Kidney (tissue), 14 donors: ENCODE measurements around the gene FMO2. TPM values are rescaled to one million over a fixed set of nuclear protein-coding genes. Genes with fewer than 3 reads are reported as not detected.

ENCODE experiments used
- DNase-seq, 5 donors: peaks; one replicate each; pipeline ENCODE4 v3.0.0-alpha.2; 2013 to 2020
- FAIRE-seq: peaks from 2 replicates; lab custom pipeline; 2012; peaks lifted over from hg19 to GRCh38; lab: Jason Lieb, UNC
- H3K27ac ChIP-seq, 2 donors: one replicate each; pipeline ENCODE4 v1.7.0; 2013; ENCODE audit warnings: low read depth in 2 of 2, low read length in 2 of 2, inconsistent platforms in 1 of 2
- H3K27me3 ChIP-seq: one replicate; pipeline ENCODE4 v1.7.1; 2013; ENCODE audit warnings: low read length, inconsistent platforms; ENCODE audit not compliant: control insufficient read depth, insufficient read depth
- H3K36me3 ChIP-seq, 3 donors: one replicate each; pipeline versions ENCODE4 v1.7.0 to v1.7.1; 2013; ENCODE audit warnings: low read length in 3 of 3, control low read depth in 1 of 3, inconsistent platforms in 1 of 3; ENCODE audit not compliant: insufficient read depth in 3 of 3, control insufficient read depth in 2 of 3
- H3K4me1 ChIP-seq, 3 donors: one replicate each; pipeline versions ENCODE4 v1.7.0 to v1.7.1; 2013; ENCODE audit warnings: low read length in 3 of 3, inconsistent platforms in 1 of 3, low read depth in 1 of 3; ENCODE audit not compliant: control insufficient read depth in 2 of 3, insufficient read depth in 2 of 3
- H3K4me3 ChIP-seq, 3 donors: one replicate each; pipeline versions ENCODE4 v1.7.0 to v1.8.1; 2013; ENCODE audit warnings: low read length in 3 of 3, control low read depth in 1 of 3, inconsistent platforms in 1 of 3
- H3K9ac ChIP-seq, 3 donors: one replicate each; pipeline versions ENCODE4 v1.7.0 to v1.7.1; 2013; ENCODE audit warnings: low read length in 3 of 3, control low read depth in 1 of 3, inconsistent platforms in 1 of 3
- H3K9me3 ChIP-seq, 3 donors: one replicate each; pipeline versions ENCODE4 v1.7.0 to v1.7.1; 2013; ENCODE audit warnings: low read length in 3 of 3, control low read depth in 1 of 3, inconsistent platforms in 1 of 3; ENCODE audit not compliant: control insufficient read depth in 2 of 3, insufficient read depth in 1 of 3
- CTCF ChIP-seq: IDR thresholded peaks from 3 replicates; pipeline ENCODE4 v1.5.1; 2012; ENCODE audit warnings: mild to moderate bottlenecking, moderate library complexity, borderline replicate concordance; ENCODE audit not compliant: insufficient read depth; ENCODE audit errors: extremely low read depth
- intact Hi-C: fragments of 100-400 bp; cut with DNase I; formaldehyde crosslinking; loops from one replicate; pipeline ENCODE4 v1.11.1; 2022
- polyA plus RNA-seq: library from polyadenylated mRNA; stranded (reverse); fragments of 350-450 nt; fragmentation: Illumina TruSeq; extraction: RNeasy Lipid Tissue Mini Kit (QIAGEN cat#74804); gene quantifications from one replicate; pipeline ENCODE4 v1.2.3, GENCODE V29; 2014; ENCODE audit warnings: low read depth, low replicate concordance; ENCODE audit not compliant: insufficient read depth
- total RNA-seq: library from RNA; stranded (reverse); fragmentation: NEBNext Ultra II Directional; extraction: Animal tissue kit (Norgen Biotek cat#: 25700); gene quantifications from one replicate; pipeline ENCODE4 v1.2.1, GENCODE V29; 2021
- donor health status: control.
- donor health status: control.
- donor health status: control.
- donor health status: control.
- donor health status: control.
- donor health status: DM: yes; HTN: yes; CAD: no.
- donor health status: Normal renal cell carcinoma (clear cell type).

Gene FMO2
- total and polyA plus RNA-seq, 2 donors from 2014 or later: 3.9 to 22.3 TPM

DNA sequence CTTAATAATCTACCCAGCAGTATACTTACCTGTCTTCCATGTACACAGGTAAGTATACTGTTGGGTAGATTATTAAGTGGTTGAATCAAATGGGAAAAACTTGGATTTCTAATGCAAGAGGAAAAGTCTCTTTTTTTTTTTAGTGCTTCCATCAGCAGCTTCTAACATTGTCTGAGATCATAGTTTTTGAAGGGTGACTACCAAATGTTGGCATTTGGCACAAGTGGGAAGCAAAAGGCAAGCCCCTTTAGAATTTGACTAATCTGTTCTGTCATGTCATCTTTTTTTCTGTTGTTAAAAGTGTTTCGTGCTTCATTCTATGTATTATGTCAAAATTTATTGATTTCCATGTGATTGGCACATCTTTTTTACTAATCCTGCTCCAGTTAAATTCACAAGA is 63.7 kb downstream of the FMO2 start:
- H3K27ac ChIP-seq: peak overlapping the region; percentile 30 to 62
- intact Hi-C loops: no loop called here

DNA sequence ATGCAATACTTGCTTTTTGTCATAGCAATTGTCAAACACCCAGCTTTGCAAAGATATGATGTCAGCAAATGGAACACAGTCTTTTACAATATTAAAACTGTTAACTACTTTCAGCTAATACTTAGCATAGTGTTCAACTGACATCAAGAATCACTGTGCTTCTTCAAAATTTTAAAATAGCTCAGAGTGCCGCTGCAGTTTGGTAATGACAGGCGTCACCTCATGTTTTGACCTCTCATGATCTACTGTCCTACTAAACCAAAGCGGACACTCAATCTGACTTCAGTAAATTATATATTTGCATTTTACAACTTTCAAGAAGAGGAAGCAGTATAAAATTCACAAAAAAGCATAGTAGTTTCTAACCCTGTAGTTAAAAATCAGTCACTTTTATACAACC is 65.2 kb downstream of the FMO2 start:
- Histone ChIP-seq H3K36me3 (no peaks in the 10 kb centered on the region), H3K4me3 (peak overlapping the region; percentile 42 to 71 (median 44)), H3K9me3 (no peaks in the 10 kb centered on the region), H3K27me3 (no peaks in the 10 kb centered on the region), H3K27ac (no peak overlapping the region), H3K4me1 (peaks cover 0 to 4% (median 0%) of the 10 kb centered on the region in 3 donors), H3K9ac (no peak overlapping the region)
- TF ChIP-seq CTCF: no peak
- no peak for FAIRE-seq
- DNase-seq: no peak
- intact Hi-C loops: no loop called here

More for the DNA sequence above, 63.7 kb downstream of the FMO2 start:
- H3K9ac ChIP-seq: peak overlapping the region in 2 of 3 donors; percentile 2 to 66
- H3K4me3 ChIP-seq: peak overlapping the region; percentile 60 to 71 (median 69)
- FAIRE-seq: no peak
- H3K4me1 ChIP-seq: peaks cover 0 to 4% (median 0%) of the 10 kb centered on the region in 3 donors
- no peaks in the 10 kb centered on the region for H3K9me3 ChIP-seq
- no peak for TF ChIP-seq CTCF
- DNase-seq: no peak
- H3K36me3 ChIP-seq: no peaks in the 10 kb centered on the region
- no peaks in the 10 kb centered on the region for H3K27me3 ChIP-seq

- H3K36me3 ChIP-seq: no peaks in the 10 kb centered on the region
- FAIRE-seq (no peak), DNase-seq (peak; percentile 53 to 72 (median 64))
- intact Hi-C loops: no loop called here
- H3K9me3 ChIP-seq: no peaks in the 10 kb centered on the region
- H3K27ac ChIP-seq: peak overlapping the region; percentile 65 to 66
- peak; percentile 32 for TF ChIP-seq CTCF
- peak overlapping the region; percentile 57 to 83 (median 59) for H3K4me3 ChIP-seq
- no peaks in the 10 kb centered on the region for H3K27me3 ChIP-seq
- H3K4me1 ChIP-seq: peaks cover 0 to 4% (median 0%) of the 10 kb centered on the region in 3 donors
- H3K9ac ChIP-seq: peak overlapping the region; percentile 17 to 66 (median 19)
These were observed 66.2 kb downstream of the FMO2 start for GRCh38 chr1:171251042-171251951.
